Stimulated activated CD4-positive, alpha-beta T cell treated with anti-CD3 and anti-CD28 coated beads, Interleukin-2, amount 100 ng/mL, for 24 hours (primary cell): ENCODE measurements around the gene NDUFS8.

ENCODE experiments used
- DNase-seq, 2 donors: peaks; one replicate each; pipeline ENCODE4 v3.0.0-alpha.2; 2020

NDUFS8 gene

GRCh38 chr11:68038226-68038717, 7.8 kb downstream of the NDUFS8 start:
- DNase-seq, result no peak

GRCh38 chr11:68038718-68039525, 8.4 kb downstream of the NDUFS8 start, which contains the start of gene TCIRG1:
TSS of gene TCIRG1 (plus strand) at chr11:68039025. CDS start at chr11:68041272, 2,247 bp downstream.
- DNase-seq, result peak; percentile 73 to 82

DNA sequence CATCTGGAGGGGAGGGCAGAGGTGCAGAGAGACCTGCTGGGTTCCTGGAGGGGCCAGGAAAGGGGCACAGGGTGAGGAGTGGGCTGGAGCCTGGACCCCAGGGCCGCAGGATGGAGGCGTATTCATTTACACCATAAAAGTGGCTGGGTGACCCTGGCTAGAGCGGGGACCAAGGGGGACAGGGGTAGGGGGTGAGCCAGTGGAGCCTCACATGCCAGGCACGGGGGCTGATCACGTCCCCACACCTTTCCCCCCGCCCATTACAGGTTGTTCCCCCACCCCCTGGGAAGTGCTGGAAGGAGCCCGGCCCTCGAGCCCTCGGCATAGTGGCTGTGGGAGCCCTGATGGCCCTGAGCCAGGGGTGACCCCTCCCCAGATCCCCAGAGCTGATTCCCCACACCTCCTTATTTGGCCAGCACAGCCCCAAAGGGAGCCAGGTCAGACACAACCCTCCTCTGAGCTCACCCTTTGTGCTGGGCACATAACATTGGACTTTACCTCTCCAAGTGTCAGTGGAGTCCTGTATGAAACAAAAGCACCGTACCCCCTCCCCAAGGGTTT, 9.1 kb downstream of the NDUFS8 start:
- no peak for DNase-seq

GRCh38 chr11:68040101-68040956, 9.8 kb downstream of the NDUFS8 start:
- DNase-seq, result peak; percentile 47 to 64

DNA sequence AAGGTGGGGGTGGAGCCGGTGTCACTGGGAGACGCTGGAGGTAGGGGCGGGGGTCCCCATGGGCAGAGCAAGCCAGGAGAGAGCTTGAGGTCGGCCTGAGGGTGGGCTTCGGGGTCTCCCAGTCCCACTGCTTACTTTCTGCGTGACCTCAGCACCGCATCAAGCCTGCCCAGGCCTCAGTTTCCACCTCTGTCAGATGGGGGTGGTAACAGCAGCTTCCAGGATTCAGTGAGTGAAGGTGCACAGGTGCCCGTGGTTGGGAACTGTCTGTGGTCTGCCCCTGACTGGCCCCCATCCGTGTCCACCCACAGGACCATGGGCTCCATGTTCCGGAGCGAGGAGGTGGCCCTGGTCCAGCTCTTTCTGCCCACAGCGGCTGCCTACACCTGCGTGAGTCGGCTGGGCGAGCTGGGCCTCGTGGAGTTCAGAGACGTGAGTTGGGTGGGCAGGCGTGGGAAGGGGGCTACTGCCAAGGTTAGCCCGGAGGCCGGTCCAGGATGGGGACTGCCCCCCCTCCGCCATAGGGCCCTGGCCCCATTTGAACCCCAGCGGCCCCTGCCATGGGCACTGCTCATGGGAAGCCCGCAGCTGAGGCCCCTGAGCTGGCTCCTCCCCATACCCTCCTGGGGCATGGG, 10.6 kb downstream of the NDUFS8 start:
- DNase-seq, result no peak

- DNase-seq, result no peak
These were observed 11.2 kb downstream of the NDUFS8 start for GRCh38 chr11:68041617-68042218.

GRCh38 chr11:68042219-68043028, 11.9 kb downstream of the NDUFS8 start:
- DNase-seq, result no peak

DNA sequence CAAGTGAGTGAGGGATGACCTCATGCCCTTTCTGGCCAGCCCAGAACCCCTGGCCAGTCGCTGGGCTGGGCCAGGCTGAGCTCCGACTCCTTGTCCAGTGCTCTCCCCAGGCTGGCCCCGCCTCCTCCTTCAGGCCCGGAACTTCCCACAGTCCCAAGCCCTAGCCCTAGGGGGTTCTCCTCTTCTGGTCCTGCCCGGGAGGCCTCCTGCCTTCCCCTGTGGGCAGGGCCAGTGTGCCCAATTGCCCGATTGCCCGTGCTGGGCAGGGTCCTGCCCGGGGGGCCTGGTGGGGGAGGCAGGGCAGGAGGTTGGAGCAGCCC, 12.5 kb downstream of the NDUFS8 start:
- no peak for DNase-seq

DNA sequence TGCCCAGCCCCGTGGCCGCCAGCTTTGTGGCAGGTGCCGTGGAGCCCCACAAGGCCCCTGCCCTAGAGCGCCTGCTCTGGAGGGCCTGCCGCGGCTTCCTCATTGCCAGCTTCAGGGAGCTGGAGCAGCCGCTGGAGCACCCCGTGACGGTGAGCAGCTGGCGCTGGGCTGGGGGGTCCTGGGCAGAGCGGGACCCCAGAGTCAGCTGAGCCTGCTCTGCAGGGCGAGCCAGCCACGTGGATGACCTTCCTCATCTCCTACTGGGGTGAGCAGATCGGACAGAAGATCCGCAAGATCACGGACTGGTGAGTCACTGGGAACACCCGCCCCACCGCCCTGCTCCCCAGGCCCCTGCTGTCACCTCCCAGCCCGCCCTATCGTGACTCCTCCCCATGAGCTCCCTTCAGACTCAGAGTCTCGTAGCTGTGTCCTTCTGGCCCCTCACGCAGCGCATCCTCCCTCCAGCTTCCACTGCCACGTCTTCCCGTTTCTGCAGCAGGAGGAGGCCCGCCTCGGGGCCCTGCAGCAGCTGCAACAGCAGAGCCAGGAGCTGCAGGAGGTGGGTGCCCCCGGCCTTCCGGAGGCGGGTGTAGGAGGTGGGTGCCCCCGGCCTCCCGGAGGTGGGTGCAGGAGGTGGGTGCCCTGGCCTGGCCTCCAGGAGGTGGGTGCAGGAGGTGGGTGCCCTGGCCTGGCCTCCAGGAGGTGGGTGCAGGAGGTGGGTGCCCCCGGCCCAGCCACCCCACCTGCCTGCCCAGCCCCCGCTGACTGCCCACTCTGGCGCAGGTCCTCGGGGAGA, 13.1 kb downstream of the NDUFS8 start:
- DNase-seq, result no peak

DNA sequence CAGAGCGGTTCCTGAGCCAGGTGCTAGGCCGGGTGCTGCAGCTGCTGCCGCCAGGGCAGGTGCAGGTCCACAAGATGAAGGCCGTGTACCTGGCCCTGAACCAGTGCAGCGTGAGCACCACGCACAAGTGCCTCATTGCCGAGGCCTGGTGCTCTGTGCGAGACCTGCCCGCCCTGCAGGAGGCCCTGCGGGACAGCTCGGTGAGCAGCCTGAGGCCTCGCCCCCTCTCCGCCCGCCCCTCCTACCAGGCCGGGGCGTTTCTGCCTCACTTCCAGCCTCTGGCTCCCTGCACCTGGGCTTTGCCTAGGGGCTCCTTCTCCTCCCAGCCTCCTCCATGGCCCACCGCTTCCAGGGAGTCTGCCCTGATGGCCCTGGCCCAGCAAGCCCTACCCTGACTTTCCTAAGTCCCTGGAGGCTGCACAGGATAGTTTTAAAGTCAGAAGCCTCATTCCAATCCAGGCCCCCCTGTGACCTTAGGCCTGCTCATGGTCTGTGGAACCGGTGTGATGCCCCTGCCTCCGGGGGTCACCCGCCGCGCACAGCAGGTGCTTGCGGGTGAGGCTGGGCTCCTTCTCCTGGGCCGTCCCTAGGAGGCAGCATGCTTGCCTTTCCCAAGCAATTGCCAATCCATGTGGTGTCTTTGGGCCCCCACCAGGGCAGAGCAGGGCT, 13.8 kb downstream of the NDUFS8 start:
- DNase-seq, result no peak

GRCh38 chr11:68044898-68045351, 14.4 kb downstream of the NDUFS8 start:
- DNase-seq, result no peak

GRCh38 chr11:68047437-68048290, 17.2 kb downstream of the NDUFS8 start:
- no peak for DNase-seq

- no peak for DNase-seq
These were observed 18.4 kb downstream of the NDUFS8 start for GRCh38 chr11:68048681-68049508.

- no peak for DNase-seq
These were observed 19.3 kb downstream of the NDUFS8 start for GRCh38 chr11:68049509-68050370.

DNA sequence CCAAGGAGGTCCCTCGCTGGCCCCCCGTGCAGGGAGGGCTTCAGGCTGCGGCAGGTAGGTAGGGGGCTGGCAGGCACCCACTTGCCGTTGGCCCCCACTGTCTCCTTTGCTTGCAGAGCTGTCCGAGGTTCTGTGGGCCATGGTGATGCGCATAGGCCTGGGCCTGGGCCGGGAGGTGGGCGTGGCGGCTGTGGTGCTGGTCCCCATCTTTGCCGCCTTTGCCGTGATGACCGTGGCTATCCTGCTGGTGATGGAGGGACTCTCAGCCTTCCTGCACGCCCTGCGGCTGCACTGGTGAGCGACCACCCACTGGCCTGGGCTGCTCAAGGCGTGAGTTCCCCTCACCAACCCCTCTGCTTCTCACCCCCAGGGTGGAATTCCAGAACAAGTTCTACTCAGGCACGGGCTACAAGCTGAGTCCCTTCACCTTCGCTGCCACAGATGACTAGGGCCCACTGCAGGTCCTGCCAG, 19.9 kb downstream of the NDUFS8 start:
- no peak for DNase-seq

DNA sequence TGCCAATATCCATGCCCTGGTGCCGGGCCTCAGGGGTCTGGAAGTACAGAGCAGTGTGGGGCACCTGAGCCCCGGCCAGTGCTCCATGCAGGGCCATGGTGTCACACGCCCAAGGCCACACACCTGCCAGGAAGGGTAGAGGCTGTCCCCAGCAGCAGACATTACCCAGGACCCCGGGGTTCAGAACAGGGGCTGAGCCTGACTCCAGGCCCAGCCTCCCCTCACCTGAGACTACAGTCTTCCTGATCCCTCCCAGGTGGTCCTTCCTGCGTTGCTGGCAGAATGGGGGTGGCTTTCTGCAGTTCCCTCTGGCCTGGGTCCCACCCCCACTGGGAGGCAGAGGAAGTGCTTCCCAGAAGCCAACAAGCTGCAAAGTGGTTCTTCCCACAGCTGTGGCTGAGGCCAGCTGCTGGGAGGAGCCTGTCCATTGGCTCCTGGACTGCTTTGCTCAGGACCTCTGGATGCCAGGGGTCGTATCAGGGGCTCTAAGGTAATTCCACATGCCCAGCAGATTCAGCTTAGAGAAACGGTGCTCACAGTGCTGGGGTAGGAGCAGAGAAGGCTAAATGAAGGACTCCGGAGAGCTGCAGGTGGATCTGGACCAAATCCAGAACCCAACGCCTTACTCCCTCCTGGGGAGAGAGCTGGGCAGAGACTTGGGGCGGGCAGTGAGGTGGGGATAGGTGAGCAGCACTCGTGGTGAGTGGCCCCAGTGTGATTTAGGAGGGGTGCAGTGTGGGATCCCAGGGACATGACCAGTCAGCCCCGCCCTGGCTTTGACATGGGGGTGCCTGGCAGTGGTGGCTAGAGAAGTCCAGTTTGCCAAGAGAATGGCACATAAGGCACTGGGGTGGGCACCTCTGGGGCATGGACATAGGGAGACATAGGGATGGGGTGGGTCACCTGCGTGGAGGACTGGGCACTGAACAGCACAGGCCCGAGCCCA, 21.0 kb downstream of the NDUFS8 start:
- no peak for DNase-seq
